Effector memory CD4-positive, alpha-beta T cell (primary cell): ENCODE measurements around the gene MSRB1.

Experiments used
- DNase-seq, 3 donors: peaks; one replicate each; pipeline ENCODE4 v3.0.0-alpha.2; 2020
- H3K27ac ChIP-seq: 2 replicates; pipeline ENCODE4 v1.7.0; 2013; ENCODE audit warnings: mild to moderate bottlenecking, low read length, moderate library complexity; ENCODE audit not compliant: insufficient read depth, poor library complexity, severe bottlenecking
- H3K27me3 ChIP-seq: replicated peaks from 2 replicates; pipeline ENCODE4 v1.7.0; 2013; ENCODE audit warnings: mild to moderate bottlenecking, low read length; ENCODE audit not compliant: insufficient read depth, control insufficient read depth, poor library complexity, severe bottlenecking
- H3K36me3 ChIP-seq: 2 replicates; pipeline ENCODE4 v1.7.0; 2013; ENCODE audit warnings: mild to moderate bottlenecking, low read length, moderate library complexity; ENCODE audit not compliant: control insufficient read depth, insufficient read depth
- H3K4me1 ChIP-seq: 2 replicates; pipeline ENCODE4 v1.7.0; 2013; ENCODE audit warnings: low read length, mild to moderate bottlenecking; ENCODE audit not compliant: control insufficient read depth, insufficient read depth, poor library complexity, severe bottlenecking
- H3K4me3 ChIP-seq: 2 replicates; pipeline ENCODE4 v1.7.0; 2013; ENCODE audit warnings: low read length, low read depth, mild to moderate bottlenecking; ENCODE audit not compliant: insufficient read depth, poor library complexity, severe bottlenecking
- H3K9me3 ChIP-seq: 2 replicates; pipeline ENCODE4 v1.7.0; 2013; ENCODE audit warnings: mild to moderate bottlenecking, low read length, moderate library complexity; ENCODE audit not compliant: control insufficient read depth

The MSRB1 gene

GRCh38 chr16:1917056-1917664, 25.8 kb downstream of the MSRB1 start:
- DNase-seq: no peak
- Histone ChIP-seq H3K27me3 (peaks cover 22% of the 10 kb centered on the region), H3K36me3 (no peaks in the 10 kb centered on the region), H3K9me3 (no peaks in the 10 kb centered on the region), H3K27ac (no peak overlapping the region), H3K4me1 (peaks cover 4% of the 10 kb centered on the region), H3K4me3 (no peak overlapping the region)

- peaks cover 4% of the 10 kb centered on the region for H3K4me1 ChIP-seq
- no peak overlapping the region for H3K4me3 ChIP-seq
- H3K27ac ChIP-seq: no peak overlapping the region
- peaks cover 22% of the 10 kb centered on the region for H3K27me3 ChIP-seq
- H3K36me3 ChIP-seq: no peaks in the 10 kb centered on the region
- no peak for DNase-seq
- no peaks in the 10 kb centered on the region for H3K9me3 ChIP-seq
Measured at GRCh38 chr16:1916640-1916990, 26.4 kb downstream of the MSRB1 start.

GRCh38 chr16:1915732-1916639, 27.0 kb downstream of the MSRB1 start:
- Histone ChIP-seq H3K9me3 (no peaks in the 10 kb centered on the region), H3K27me3 (peaks cover 18% of the 10 kb centered on the region)
- no peak for DNase-seq

GRCh38 chr16:1914988-1915387, 28.0 kb downstream of the MSRB1 start:
- no peak for DNase-seq
- Histone ChIP-seq H3K4me3 (no peak overlapping the region), H3K4me1 (peaks cover 4% of the 10 kb centered on the region), H3K27ac (no peak overlapping the region), H3K27me3 (peaks cover 12% of the 10 kb centered on the region), H3K9me3 (no peaks in the 10 kb centered on the region), H3K36me3 (no peaks in the 10 kb centered on the region)

More at GRCh38 chr16:1915732-1916639, 27.0 kb downstream of the MSRB1 start:
- peaks cover 4% of the 10 kb centered on the region for H3K4me1 ChIP-seq
- no peaks in the 10 kb centered on the region for H3K36me3 ChIP-seq
- no peak overlapping the region for H3K4me3 ChIP-seq
- H3K27ac ChIP-seq: no peak overlapping the region

GRCh38 chr16:1914084-1914608, 28.9 kb downstream of the MSRB1 start:
- no peak for DNase-seq
- no peak overlapping the region for H3K27ac ChIP-seq
- H3K36me3 ChIP-seq: no peaks in the 10 kb centered on the region
- no peak overlapping the region for H3K4me3 ChIP-seq
- peaks cover 7% of the 10 kb centered on the region for H3K27me3 ChIP-seq
- no peaks in the 10 kb centered on the region for H3K9me3 ChIP-seq
- peaks cover 4% of the 10 kb centered on the region for H3K4me1 ChIP-seq

GRCh38 chr16:1913327-1914083, 29.5 kb downstream of the MSRB1 start:
- no peaks in the 10 kb centered on the region for H3K9me3 ChIP-seq
- H3K27ac ChIP-seq: no peak overlapping the region
- H3K4me3 ChIP-seq: no peak overlapping the region
- H3K36me3 ChIP-seq: no peaks in the 10 kb centered on the region
- H3K27me3 ChIP-seq: peaks cover 4% of the 10 kb centered on the region
- no peak for DNase-seq
- H3K4me1 ChIP-seq: peaks cover 1% of the 10 kb centered on the region

GRCh38 chr16:1912215-1912543, 30.8 kb downstream of the MSRB1 start:
- no peak for DNase-seq
- H3K36me3 ChIP-seq: no peaks in the 10 kb centered on the region
- H3K4me1 ChIP-seq: no peaks in the 10 kb centered on the region
- no peaks in the 10 kb centered on the region for H3K9me3 ChIP-seq
- peaks cover 6% of the 10 kb centered on the region for H3K27me3 ChIP-seq
- no peak overlapping the region for H3K27ac ChIP-seq
- H3K4me3 ChIP-seq: no peak overlapping the region

- no peak for DNase-seq
- Histone ChIP-seq H3K9me3 (no peaks in the 10 kb centered on the region), H3K4me3 (no peak overlapping the region), H3K27me3 (peaks cover 8% of the 10 kb centered on the region), H3K27ac (no peak overlapping the region), H3K4me1 (no peaks in the 10 kb centered on the region), H3K36me3 (no peaks in the 10 kb centered on the region)
Measured at GRCh38 chr16:1911467-1912214, 31.4 kb downstream of the MSRB1 start.

GRCh38 chr16:1909561-1910231, 33.3 kb downstream of the MSRB1 start:
- H3K27me3 ChIP-seq: peaks cover 5% of the 10 kb centered on the region
- DNase-seq: no peak
- H3K36me3 ChIP-seq: no peaks in the 10 kb centered on the region
- no peaks in the 10 kb centered on the region for H3K9me3 ChIP-seq
- no peaks in the 10 kb centered on the region for H3K4me1 ChIP-seq
- H3K27ac ChIP-seq: no peak overlapping the region
- H3K4me3 ChIP-seq: no peak overlapping the region
